K562 (cell line): Measurements from ENCODE around the gene AGK. TPM values are rescaled to one million over a fixed set of nuclear protein-coding genes. Genes with fewer than 3 reads are reported as not detected.

Experiments
- C11orf30 ChIP-seq: fragments of 450-650 bp; IDR thresholded peaks from 2 replicates; pipeline ENCODE4 v1.6.1; 2016; ENCODE audit warnings: low read depth, mild to moderate bottlenecking
- E2F4 ChIP-seq: sonication (generic); formaldehyde crosslinking; IDR thresholded peaks from 2 replicates; pipeline ENCODE4 v1.8.0; 2022; ENCODE audit warnings: mild to moderate bottlenecking, low read depth, missing genetic modification reagents
- MTA2 ChIP-seq: fragments of 450-650 bp; IDR thresholded peaks from 2 replicates; pipeline ENCODE4 v1.6.1; 2016; ENCODE audit warnings: low read depth
- PATZ1 ChIP-seq: fragments of 250-450 bp; sonication (Bioruptor Pico); IDR thresholded peaks from 2 replicates; pipeline ENCODE4 v1.5.0; 2020; ENCODE audit warnings: mild to moderate bottlenecking, borderline replicate concordance
- PHB ChIP-seq: fragments of 250-450 bp; sonication (Bioruptor Pico); IDR thresholded peaks from 2 replicates; pipeline ENCODE4 v1.5.0; 2021
- PHB2 ChIP-seq: fragments of 450-650 bp; IDR thresholded peaks from 2 replicates; pipeline ENCODE4 v1.6.1; 2017; ENCODE audit warnings: low read depth
- PTRF ChIP-seq: fragments of 450-650 bp; IDR thresholded peaks from 2 replicates; pipeline ENCODE4 v1.6.1; 2016; ENCODE audit warnings: mild to moderate bottlenecking, missing genetic modification characterization, missing compliant biosample characterization
- SNAPC5 ChIP-seq: fragments of 250-450 bp; sonication (Bioruptor Pico); IDR thresholded peaks from 2 replicates; pipeline ENCODE4 v1.8.0; 2021; ENCODE audit warnings: moderate library complexity, mild to moderate bottlenecking, inconsistent platforms
- TBL1XR1 ChIP-seq, 2 experiments: IDR thresholded peaks; 2 replicates each; pipeline ENCODE4 v1.6.1; 2012; ENCODE audit warnings: improper control_type of control experiment in 2 of 2, low read length in 2 of 2, mild to moderate bottlenecking in 1 of 2
- ZNF699 ChIP-seq: fragments of 250-450 bp; sonication (Bioruptor Pico); IDR thresholded peaks from 2 replicates; pipeline ENCODE4 v1.8.0; 2021; ENCODE audit warnings: mild to moderate bottlenecking, moderate library complexity; ENCODE audit not compliant: insufficient replicate concordance
- polyA plus RNA-seq, 8 experiments: library from polyadenylated mRNA; depleted of rRNA in 4 of 8; stranded (reverse) in 5 of 8; unstranded in 3 of 8; fragments of >200 nt; fragmentation: Nextera tagmentation in 2 of 8; fragmentation: Illumina TruSeq in 1 of 8; extraction: Ambion mirVana in 2 of 8; extraction: Trizol in 1 of 8; gene quantifications; 2 replicates each; pipeline versions ENCODE4 v1.2.1 to v1.2.3, GENCODE V29; 2011 to 2014; ENCODE audit warnings: inconsistent platforms in 1 of 8, missing spikeins in 1 of 8
- total RNA-seq, 7 experiments: library from RNA; depleted of rRNA in 6 of 7; stranded (reverse); fragments of >200 nt in 6 of 7; fragmentation: Illumina TruSeq in 2 of 7; extraction: Trizol in 2 of 7; gene quantifications; 2 replicates each; pipeline versions ENCODE4 v1.2.1 to v1.2.3, GENCODE V29; 2011 to 2021; ENCODE audit warnings: low replicate concordance in 1 of 7
- TF ChIP-seq, protein P1 (sequence below): fragments of 450-650 bp; IDR thresholded peaks from 2 replicates; pipeline ENCODE4 v1.7.0; 2016; ENCODE audit warnings: borderline replicate concordance
- TF ChIP-seq, protein P2 (sequence below): fragments of 450-650 bp; IDR thresholded peaks from 2 replicates; pipeline ENCODE4 v1.6.1; 2016; ENCODE audit warnings: borderline replicate concordance
- TF ChIP-seq, protein P3 (sequence below): fragments of 250-450 bp; sonication (Bioruptor Pico); IDR thresholded peaks from 2 replicates; pipeline ENCODE4 v1.8.0; 2022; ENCODE audit warnings: moderate library complexity, mild to moderate bottlenecking, inconsistent platforms
- TF ChIP-seq, protein P4 (sequence below): conservative IDR thresholded peaks from 2 replicates; pipeline ENCODE4 v1.6.1; 2011; ENCODE audit warnings: low read depth, mild to moderate bottlenecking, low read length; ENCODE audit not compliant: control insufficient read depth

AGK gene
- total and polyA plus RNA-seq, 9 of the 15 experiments (the other 6 are each of a cell fraction or from before 2014, with no cell fraction given): 50.7 to 128 (median 71.8) TPM

GRCh38 chr7:141551094-141551781 lies at the start of gene AGK (continued):
- TF ChIP-seq PATZ1 (CRISPR knock-in tag) (no peak), PHB (CRISPR knock-in tag) (no peak), MTA2 (no peak), PTRF (tag) (no peak), SNAPC5 (CRISPR knock-in tag) (no peak), ZNF699 (CRISPR knock-in tag) (no peak), PHB2 (no peak), TBL1XR1 (IDR thresholded peaks at IDR 0.05; ENCODE audit: low read length in 2 of 2) (no peak; a peak in 1 of 4 replicates), E2F4 (CRISPR knock-in tag) (peak; percentile 78; the same call in 1 of the 2 replicates), C11orf30 (peak; percentile 88)
- TF ChIP-seq, protein P1, sequence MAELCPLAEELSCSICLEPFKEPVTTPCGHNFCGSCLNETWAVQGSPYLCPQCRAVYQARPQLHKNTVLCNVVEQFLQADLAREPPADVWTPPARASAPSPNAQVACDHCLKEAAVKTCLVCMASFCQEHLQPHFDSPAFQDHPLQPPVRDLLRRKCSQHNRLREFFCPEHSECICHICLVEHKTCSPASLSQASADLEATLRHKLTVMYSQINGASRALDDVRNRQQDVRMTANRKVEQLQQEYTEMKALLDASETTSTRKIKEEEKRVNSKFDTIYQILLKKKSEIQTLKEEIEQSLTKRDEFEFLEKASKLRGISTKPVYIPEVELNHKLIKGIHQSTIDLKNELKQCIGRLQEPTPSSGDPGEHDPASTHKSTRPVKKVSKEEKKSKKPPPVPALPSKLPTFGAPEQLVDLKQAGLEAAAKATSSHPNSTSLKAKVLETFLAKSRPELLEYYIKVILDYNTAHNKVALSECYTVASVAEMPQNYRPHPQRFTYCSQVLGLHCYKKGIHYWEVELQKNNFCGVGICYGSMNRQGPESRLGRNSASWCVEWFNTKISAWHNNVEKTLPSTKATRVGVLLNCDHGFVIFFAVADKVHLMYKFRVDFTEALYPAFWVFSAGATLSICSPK: no peak
- TF ChIP-seq, protein P2, sequence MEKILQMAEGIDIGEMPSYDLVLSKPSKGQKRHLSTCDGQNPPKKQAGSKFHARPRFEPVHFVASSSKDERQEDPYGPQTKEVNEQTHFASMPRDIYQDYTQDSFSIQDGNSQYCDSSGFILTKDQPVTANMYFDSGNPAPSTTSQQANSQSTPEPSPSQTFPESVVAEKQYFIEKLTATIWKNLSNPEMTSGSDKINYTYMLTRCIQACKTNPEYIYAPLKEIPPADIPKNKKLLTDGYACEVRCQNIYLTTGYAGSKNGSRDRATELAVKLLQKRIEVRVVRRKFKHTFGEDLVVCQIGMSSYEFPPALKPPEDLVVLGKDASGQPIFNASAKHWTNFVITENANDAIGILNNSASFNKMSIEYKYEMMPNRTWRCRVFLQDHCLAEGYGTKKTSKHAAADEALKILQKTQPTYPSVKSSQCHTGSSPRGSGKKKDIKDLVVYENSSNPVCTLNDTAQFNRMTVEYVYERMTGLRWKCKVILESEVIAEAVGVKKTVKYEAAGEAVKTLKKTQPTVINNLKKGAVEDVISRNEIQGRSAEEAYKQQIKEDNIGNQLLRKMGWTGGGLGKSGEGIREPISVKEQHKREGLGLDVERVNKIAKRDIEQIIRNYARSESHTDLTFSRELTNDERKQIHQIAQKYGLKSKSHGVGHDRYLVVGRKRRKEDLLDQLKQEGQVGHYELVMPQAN: no peak
- TF ChIP-seq, protein P3, sequence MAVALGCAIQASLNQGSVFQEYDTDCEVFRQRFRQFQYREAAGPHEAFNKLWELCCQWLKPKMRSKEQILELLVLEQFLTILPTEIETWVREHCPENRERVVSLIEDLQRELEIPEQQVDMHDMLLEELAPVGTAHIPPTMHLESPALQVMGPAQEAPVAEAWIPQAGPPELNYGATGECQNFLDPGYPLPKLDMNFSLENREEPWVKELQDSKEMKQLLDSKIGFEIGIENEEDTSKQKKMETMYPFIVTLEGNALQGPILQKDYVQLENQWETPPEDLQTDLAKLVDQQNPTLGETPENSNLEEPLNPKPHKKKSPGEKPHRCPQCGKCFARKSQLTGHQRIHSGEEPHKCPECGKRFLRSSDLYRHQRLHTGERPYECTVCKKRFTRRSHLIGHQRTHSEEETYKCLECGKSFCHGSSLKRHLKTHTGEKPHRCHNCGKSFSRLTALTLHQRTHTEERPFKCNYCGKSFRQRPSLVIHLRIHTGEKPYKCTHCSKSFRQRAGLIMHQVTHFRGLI (CRISPR knock-in tag): no peak
- TF ChIP-seq, protein P4, sequence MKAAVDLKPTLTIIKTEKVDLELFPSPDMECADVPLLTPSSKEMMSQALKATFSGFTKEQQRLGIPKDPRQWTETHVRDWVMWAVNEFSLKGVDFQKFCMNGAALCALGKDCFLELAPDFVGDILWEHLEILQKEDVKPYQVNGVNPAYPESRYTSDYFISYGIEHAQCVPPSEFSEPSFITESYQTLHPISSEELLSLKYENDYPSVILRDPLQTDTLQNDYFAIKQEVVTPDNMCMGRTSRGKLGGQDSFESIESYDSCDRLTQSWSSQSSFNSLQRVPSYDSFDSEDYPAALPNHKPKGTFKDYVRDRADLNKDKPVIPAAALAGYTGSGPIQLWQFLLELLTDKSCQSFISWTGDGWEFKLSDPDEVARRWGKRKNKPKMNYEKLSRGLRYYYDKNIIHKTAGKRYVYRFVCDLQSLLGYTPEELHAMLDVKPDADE: peak; percentile 74
